Measurements from ENCODE around the gene ANGPTL5. TPM values are rescaled to one million over a fixed set of nuclear protein-coding genes. Genes with fewer than 3 reads are reported as not detected.

The ANGPTL5 gene
- polyA plus RNA-seq, 1 donor (not counting 4 experiments of a cell fraction or from before 2014, with no cell fraction given), result 0.03 TPM

DNA sequence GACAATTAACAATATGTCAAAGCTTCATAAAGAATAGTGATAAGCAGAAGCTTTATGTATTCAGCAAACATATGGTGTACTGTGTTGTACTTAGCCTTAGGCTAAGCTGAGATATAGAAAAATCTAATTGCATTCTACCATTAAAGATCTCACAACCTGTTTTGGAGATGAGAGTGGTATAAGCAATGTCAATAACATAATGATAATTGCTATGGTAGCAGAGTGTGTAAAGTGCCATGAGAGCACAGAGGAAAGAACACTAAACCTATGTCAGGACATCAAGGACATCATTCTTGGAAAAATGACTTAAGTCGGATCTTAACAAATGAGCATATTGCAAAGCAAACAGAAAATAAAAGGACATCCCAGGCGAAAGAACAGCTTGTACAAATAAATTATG lies 28.6 kb upstream of the ANGPTL5 start:
- H3K9me1 ChIP-seq (ENCODE audit: control insufficient read depth, extremely low read depth, insufficient read depth, low read length), result no peaks in the 10 kb centered on the region
- no peak overlapping the region for H3K4me3 ChIP-seq (ENCODE audit: control insufficient read depth in 2 of 3, extremely low read depth in 1 of 3, insufficient read depth in 2 of 3, low read depth in 1 of 3, low read length in 3 of 3)
- no peak for FAIRE-seq
- no peaks in the 10 kb centered on the region for H3K9me3 ChIP-seq (ENCODE audit: control insufficient read depth, low read depth, low read length)
- H2AFZ ChIP-seq (ENCODE audit: control insufficient read depth, low read length), result no peak overlapping the region
- no peaks in the 10 kb centered on the region for H4K20me1 ChIP-seq (ENCODE audit: control insufficient read depth, extremely low read depth, insufficient read depth, low read length)
- no peak for TF ChIP-seq EZH2 (IDR thresholded peaks at IDR 0.05; ENCODE audit: low read length)
- TF ChIP-seq, protein P1, sequence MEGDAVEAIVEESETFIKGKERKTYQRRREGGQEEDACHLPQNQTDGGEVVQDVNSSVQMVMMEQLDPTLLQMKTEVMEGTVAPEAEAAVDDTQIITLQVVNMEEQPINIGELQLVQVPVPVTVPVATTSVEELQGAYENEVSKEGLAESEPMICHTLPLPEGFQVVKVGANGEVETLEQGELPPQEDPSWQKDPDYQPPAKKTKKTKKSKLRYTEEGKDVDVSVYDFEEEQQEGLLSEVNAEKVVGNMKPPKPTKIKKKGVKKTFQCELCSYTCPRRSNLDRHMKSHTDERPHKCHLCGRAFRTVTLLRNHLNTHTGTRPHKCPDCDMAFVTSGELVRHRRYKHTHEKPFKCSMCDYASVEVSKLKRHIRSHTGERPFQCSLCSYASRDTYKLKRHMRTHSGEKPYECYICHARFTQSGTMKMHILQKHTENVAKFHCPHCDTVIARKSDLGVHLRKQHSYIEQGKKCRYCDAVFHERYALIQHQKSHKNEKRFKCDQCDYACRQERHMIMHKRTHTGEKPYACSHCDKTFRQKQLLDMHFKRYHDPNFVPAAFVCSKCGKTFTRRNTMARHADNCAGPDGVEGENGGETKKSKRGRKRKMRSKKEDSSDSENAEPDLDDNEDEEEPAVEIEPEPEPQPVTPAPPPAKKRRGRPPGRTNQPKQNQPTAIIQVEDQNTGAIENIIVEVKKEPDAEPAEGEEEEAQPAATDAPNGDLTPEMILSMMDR (optimal IDR thresholded peaks at IDR 0.05 in 1 of 3, IDR thresholded peaks at IDR 0.05 in 1 of 3, conservative IDR thresholded peaks at IDR 0.05 in 1 of 3; ENCODE audit: extremely low read depth in 1 of 3, insufficient read depth in 2 of 3, low read length in 3 of 3), result no peak
- H3K4me1 ChIP-seq (ENCODE audit: control insufficient read depth, extremely low read depth, insufficient read depth, low read length), result no peaks in the 10 kb centered on the region
- H3K9ac ChIP-seq (ENCODE audit: control insufficient read depth, extremely low read depth, insufficient read depth, low read length), result no peak overlapping the region
- DNase-seq (ENCODE audit: low read depth, low spot score), result no peak
- H3K36me3 ChIP-seq (ENCODE audit: control insufficient read depth in 2 of 2, extremely low read depth in 1 of 2, insufficient read depth in 2 of 2, low read length in 2 of 2), result no peaks in the 10 kb centered on the region
- no peaks in the 10 kb centered on the region for H3K27me3 ChIP-seq (ENCODE audit: control insufficient read depth, extremely low read depth, insufficient read depth, low read length)
- no peak overlapping the region for H3K27ac ChIP-seq (ENCODE audit: control insufficient read depth, insufficient read depth, low read length)
- dilution Hi-C loops (cut with MboI; ENCODE audit: extremely low pct_ligation_motif_present, low sequenced_read_pairs), result no loop called here
- no peaks in the 10 kb centered on the region for H3K79me2 ChIP-seq (ENCODE audit: control insufficient read depth, insufficient read depth, low read length)
- H3K4me2 ChIP-seq (ENCODE audit: control insufficient read depth, extremely low read depth, insufficient read depth, low read depth, low read length), result no peak overlapping the region

DNA sequence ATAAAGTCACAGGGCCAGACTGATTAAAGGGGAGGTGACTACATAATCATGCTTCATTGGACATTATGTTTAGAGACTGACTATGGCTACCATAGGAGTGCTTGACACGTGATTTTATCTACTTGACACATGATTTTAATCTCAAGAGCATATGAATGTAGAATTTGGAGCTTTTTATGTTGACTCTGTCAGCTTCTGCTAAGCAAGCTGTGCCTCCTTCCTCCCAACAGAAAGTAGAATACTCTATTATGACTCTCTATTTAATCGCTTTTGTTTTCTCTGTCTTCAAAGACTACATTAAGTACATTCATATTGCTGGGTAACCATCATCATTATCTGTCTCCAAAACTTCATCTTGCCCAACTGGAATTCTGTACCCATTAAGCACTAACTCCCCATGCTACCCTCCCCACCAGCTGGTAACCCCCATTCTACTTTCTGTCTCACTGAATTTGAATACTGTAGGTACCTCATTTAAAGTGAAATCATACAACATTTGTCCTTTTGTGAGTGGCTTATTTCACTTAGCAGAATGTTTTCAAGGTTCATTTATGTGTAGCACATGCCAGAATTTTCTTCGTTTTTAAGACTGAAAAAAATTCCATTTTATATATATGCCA lies 24.7 kb upstream of the ANGPTL5 start:
- no peak overlapping the region for H3K4me2 ChIP-seq (ENCODE audit: control insufficient read depth, extremely low read depth, insufficient read depth, low read depth, low read length)
- H3K9me3 ChIP-seq (ENCODE audit: control insufficient read depth, low read depth, low read length), result no peaks in the 10 kb centered on the region
- no peak overlapping the region for H3K4me3 ChIP-seq (ENCODE audit: control insufficient read depth in 2 of 3, extremely low read depth in 1 of 3, insufficient read depth in 2 of 3, low read depth in 1 of 3, low read length in 3 of 3)
- no peaks in the 10 kb centered on the region for H3K27me3 ChIP-seq (ENCODE audit: control insufficient read depth, extremely low read depth, insufficient read depth, low read length)
- no peaks in the 10 kb centered on the region for H3K79me2 ChIP-seq (ENCODE audit: control insufficient read depth, insufficient read depth, low read length)
- no peak for DNase-seq (ENCODE audit: low read depth, low spot score)
- dilution Hi-C loops (cut with MboI; ENCODE audit: extremely low pct_ligation_motif_present, low sequenced_read_pairs), result no loop called here
- no peaks in the 10 kb centered on the region for H3K9me1 ChIP-seq (ENCODE audit: control insufficient read depth, extremely low read depth, insufficient read depth, low read length)
- H2AFZ ChIP-seq (ENCODE audit: control insufficient read depth, low read length), result no peak overlapping the region
- no peak overlapping the region for H3K27ac ChIP-seq (ENCODE audit: control insufficient read depth, insufficient read depth, low read length)
- no peak for FAIRE-seq
- H3K36me3 ChIP-seq (ENCODE audit: control insufficient read depth in 2 of 2, extremely low read depth in 1 of 2, insufficient read depth in 2 of 2, low read length in 2 of 2), result no peaks in the 10 kb centered on the region
- H4K20me1 ChIP-seq (ENCODE audit: control insufficient read depth, extremely low read depth, insufficient read depth, low read length), result no peaks in the 10 kb centered on the region
- TF ChIP-seq, protein P1 (optimal IDR thresholded peaks at IDR 0.05 in 1 of 3, IDR thresholded peaks at IDR 0.05 in 1 of 3, conservative IDR thresholded peaks at IDR 0.05 in 1 of 3; ENCODE audit: extremely low read depth in 1 of 3, insufficient read depth in 2 of 3, low read length in 3 of 3), result no peak
- no peak for TF ChIP-seq EZH2 (IDR thresholded peaks at IDR 0.05; ENCODE audit: low read length)
- H3K4me1 ChIP-seq (ENCODE audit: control insufficient read depth, extremely low read depth, insufficient read depth, low read length), result no peaks in the 10 kb centered on the region
- H3K9ac ChIP-seq (ENCODE audit: control insufficient read depth, extremely low read depth, insufficient read depth, low read length), result no peak overlapping the region

Measured in keratinocyte (primary cell).